Mesendoderm (in vitro differentiated cells): Measurements from ENCODE around the gene PSAPL1. TPM values are rescaled to one million over a fixed set of nuclear protein-coding genes. Genes with fewer than 3 reads are reported as not detected.

Source experiments
- DNase-seq: peaks from one replicate; pipeline ENCODE4 v3.0.0; 2013
- H2AK5ac ChIP-seq: 2 replicates; pipeline ENCODE4 v1.6.1; 2013; ENCODE audit warnings: low read length, inconsistent platforms
- H2BK120ac ChIP-seq: 2 replicates; pipeline ENCODE4 v1.6.1; 2013; ENCODE audit warnings: low read depth, mild to moderate bottlenecking, low read length, moderate library complexity, mixed read lengths
- H2BK15ac ChIP-seq: replicated peaks from 2 replicates; pipeline ENCODE4 v1.6.1; 2013; ENCODE audit warnings: low read depth, mild to moderate bottlenecking, moderate library complexity
- H2BK5ac ChIP-seq: 2 replicates; pipeline ENCODE4 v1.6.1; 2013; ENCODE audit warnings: low read length, inconsistent platforms
- H3K18ac ChIP-seq: 2 replicates; pipeline ENCODE4 v1.6.1; 2013; ENCODE audit warnings: mild to moderate bottlenecking, low read length, mixed read lengths
- H3K23ac ChIP-seq: one replicate; pipeline ENCODE4 v1.6.1; 2013; ENCODE audit warnings: low read length
- H3K27ac ChIP-seq: 2 replicates; pipeline ENCODE4 v1.5.1; 2013; ENCODE audit warnings: low read depth, mild to moderate bottlenecking, inconsistent platforms, low read length, moderate library complexity
- H3K27me3 ChIP-seq: 2 replicates; pipeline ENCODE4 v1.6.1; 2013; ENCODE audit warnings: low read length, control low read depth, mild to moderate bottlenecking, inconsistent platforms; ENCODE audit not compliant: insufficient read depth, poor library complexity
- H3K36me3 ChIP-seq: 2 replicates; pipeline ENCODE4 v1.6.1; 2013; ENCODE audit warnings: low read length, inconsistent platforms; ENCODE audit not compliant: control insufficient read depth, insufficient read depth
- H3K4ac ChIP-seq: one replicate; pipeline ENCODE4 v1.6.1; 2013; ENCODE audit warnings: low read depth, mild to moderate bottlenecking, low read length, moderate library complexity
- H3K4me1 ChIP-seq: 2 replicates; pipeline ENCODE4 v1.6.1; 2013; ENCODE audit warnings: low read depth, low read length, inconsistent platforms; ENCODE audit not compliant: control insufficient read depth
- H3K4me2 ChIP-seq: 2 replicates; pipeline ENCODE4 v1.6.1; 2013; ENCODE audit warnings: low read length
- H3K4me3 ChIP-seq: 2 replicates; pipeline ENCODE4 v1.5.1; 2013; ENCODE audit warnings: mild to moderate bottlenecking, low read length
- H3K56ac ChIP-seq: one replicate; pipeline ENCODE4 v1.6.1; 2013; ENCODE audit warnings: low read length
- H3K79me1 ChIP-seq: 2 replicates; pipeline ENCODE4 v1.6.1; 2013; ENCODE audit warnings: low read length, inconsistent platforms
- H3K79me2 ChIP-seq: 2 replicates; pipeline ENCODE4 v1.6.1; 2013; ENCODE audit warnings: mild to moderate bottlenecking, low read length; ENCODE audit not compliant: control insufficient read depth, insufficient read depth
- H3K9ac ChIP-seq: 2 replicates; pipeline ENCODE4 v1.6.1; 2013; ENCODE audit warnings: low read length, inconsistent platforms
- H4K5ac ChIP-seq: one replicate; pipeline ENCODE4 v1.6.1; 2013; ENCODE audit warnings: low read length
- H4K8ac ChIP-seq: one replicate; pipeline ENCODE4 v1.6.1; 2013; ENCODE audit warnings: low read depth, mild to moderate bottlenecking, control low read depth, low read length, moderate library complexity
- WGBS: extraction: QIAGEN DNeasy Blood & Tissue Kit; methylation state at CpG from one replicate; pipeline ENCODE4 v1.1.7; 2013; ENCODE audit warnings: low lambda C conversion rate, missing lambda C conversion rate; ENCODE audit not compliant: insufficient coverage; ENCODE audit errors: extremely low coverage; 5-methylcytosine and 5-hydroxymethylcytosine counted together
- polyA plus RNA-seq, 2 experiments: library from polyadenylated mRNA; stranded (reverse); fragments of 200-250 nt; gene quantifications; one replicate each; pipeline ENCODE4 v1.2.3, GENCODE V29; 2013

The PSAPL1 gene, protein sequence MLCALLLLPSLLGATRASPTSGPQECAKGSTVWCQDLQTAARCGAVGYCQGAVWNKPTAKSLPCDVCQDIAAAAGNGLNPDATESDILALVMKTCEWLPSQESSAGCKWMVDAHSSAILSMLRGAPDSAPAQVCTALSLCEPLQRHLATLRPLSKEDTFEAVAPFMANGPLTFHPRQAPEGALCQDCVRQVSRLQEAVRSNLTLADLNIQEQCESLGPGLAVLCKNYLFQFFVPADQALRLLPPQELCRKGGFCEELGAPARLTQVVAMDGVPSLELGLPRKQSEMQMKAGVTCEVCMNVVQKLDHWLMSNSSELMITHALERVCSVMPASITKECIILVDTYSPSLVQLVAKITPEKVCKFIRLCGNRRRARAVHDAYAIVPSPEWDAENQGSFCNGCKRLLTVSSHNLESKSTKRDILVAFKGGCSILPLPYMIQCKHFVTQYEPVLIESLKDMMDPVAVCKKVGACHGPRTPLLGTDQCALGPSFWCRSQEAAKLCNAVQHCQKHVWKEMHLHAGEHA
- 0.03 TPM for polyA plus RNA-seq (2013, experiment 1 of 2)
- 0.03 TPM for polyA plus RNA-seq (2013, experiment 2 of 2)

GRCh38 chr4:7434766-7435150 is at the start of gene PSAPL1:
Gene PSAPL1, minus strand, starts transcription at chr4:7434930. Its CDS starts 51 bp downstream, at chr4:7434879.
- H4K8ac ChIP-seq: no peak within 1 kb of the TSS
- no CpG with 5 or more reads among the region's 7 CpGs for WGBS
- no peak within 1 kb of the TSS for H4K5ac ChIP-seq
- H2BK15ac ChIP-seq: no peak within 1 kb of the TSS
- H3K9ac ChIP-seq: no peak within 1 kb of the TSS
- DNase-seq: peak; percentile 79
- no peaks in the 10 kb centered on the region for H3K79me2 ChIP-seq
- H3K4me1 ChIP-seq: peaks cover 3% of the 10 kb centered on the region
- H2BK5ac ChIP-seq: no peak within 1 kb of the TSS
- H3K56ac ChIP-seq: no peak within 1 kb of the TSS
- H3K4ac ChIP-seq: no peak within 1 kb of the TSS
- H3K79me1 ChIP-seq: no peaks in the 10 kb centered on the region
- H2BK120ac ChIP-seq: no peak within 1 kb of the TSS
- H3K4me2 ChIP-seq: no peak within 1 kb of the TSS
- H3K27me3 ChIP-seq: no peaks in the 10 kb centered on the region
- H2AK5ac ChIP-seq: no peak within 1 kb of the TSS
- no peak within 1 kb of the TSS for H3K18ac ChIP-seq
- no peaks in the 10 kb centered on the region for H3K36me3 ChIP-seq
- no peak within 1 kb of the TSS for H3K23ac ChIP-seq
- H3K4me3 ChIP-seq: no peak within 1 kb of the TSS
- no peak within 1 kb of the TSS for H3K27ac ChIP-seq

- no peak overlapping the region for H2BK120ac ChIP-seq
Observed at GRCh38 chr4:7481227-7481626, 46.5 kb upstream of the PSAPL1 start.

GRCh38 chr4:7480423-7480822 is 45.7 kb upstream of the PSAPL1 start:
- Histone ChIP-seq H2AK5ac (no peak overlapping the region), H3K27ac (no peak overlapping the region), H3K4me3 (no peak overlapping the region), H2BK15ac (no peak overlapping the region), H3K79me2 (no peaks in the 10 kb centered on the region), H3K56ac (no peak overlapping the region), H4K5ac (no peak overlapping the region), H3K18ac (no peak overlapping the region), H3K27me3 (no peaks in the 10 kb centered on the region), H4K8ac (no peak overlapping the region), H2BK120ac (no peak overlapping the region), H3K9ac (no peak overlapping the region), H3K4me1 (no peaks in the 10 kb centered on the region), H2BK5ac (no peak overlapping the region), H3K23ac (no peak overlapping the region), H3K4me2 (no peak overlapping the region), H3K79me1 (no peaks in the 10 kb centered on the region), H3K4ac (no peak overlapping the region), H3K36me3 (no peaks in the 10 kb centered on the region)
- WGBS: no CpG with 5 or more reads among the region's 16 CpGs
- DNase-seq: no peak

More at GRCh38 chr4:7481227-7481626, 46.5 kb upstream of the PSAPL1 start:
- no peak overlapping the region for H2BK15ac ChIP-seq
- H3K56ac ChIP-seq: no peak overlapping the region
- no peak overlapping the region for H3K4me2 ChIP-seq
- H3K4ac ChIP-seq: no peak overlapping the region
- H3K18ac ChIP-seq: no peak overlapping the region
- no peaks in the 10 kb centered on the region for H3K4me1 ChIP-seq
- H4K5ac ChIP-seq: no peak overlapping the region
- DNase-seq: no peak
- no peak overlapping the region for H4K8ac ChIP-seq
- no peaks in the 10 kb centered on the region for H3K36me3 ChIP-seq
- H3K9ac ChIP-seq: no peak overlapping the region
- no peak overlapping the region for H3K23ac ChIP-seq
- H2AK5ac ChIP-seq: no peak overlapping the region
- no peak overlapping the region for H2BK5ac ChIP-seq
- no peaks in the 10 kb centered on the region for H3K27me3 ChIP-seq
- H3K79me1 ChIP-seq: no peaks in the 10 kb centered on the region
- no peak overlapping the region for H3K4me3 ChIP-seq
- H3K27ac ChIP-seq: no peak overlapping the region
- WGBS: no CpG with 5 or more reads among the region's 14 CpGs
- H3K79me2 ChIP-seq: no peaks in the 10 kb centered on the region

DNA sequence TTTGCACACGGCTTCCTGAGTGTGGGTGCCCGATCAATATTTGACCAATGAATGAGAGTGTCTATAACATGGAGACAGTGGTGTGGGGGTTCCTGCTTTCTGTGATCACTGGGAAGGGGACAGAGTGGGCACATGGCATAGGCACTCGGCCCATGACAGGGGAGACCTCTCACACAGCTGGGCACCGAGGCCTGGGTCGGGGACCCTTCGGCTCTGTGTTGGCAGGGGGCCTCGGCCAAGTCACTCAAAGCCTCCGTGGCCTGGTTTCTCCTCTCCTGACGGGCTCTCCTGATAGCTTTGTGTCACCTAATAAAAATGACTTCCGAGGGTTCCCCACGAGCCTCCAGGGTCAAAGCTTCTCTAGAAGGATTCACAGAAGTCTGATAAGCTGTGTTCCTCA is 43.9 kb upstream of the PSAPL1 start:
- no peak overlapping the region for H3K9ac ChIP-seq
- H3K4me2 ChIP-seq: no peak overlapping the region
- H3K4me3 ChIP-seq: no peak overlapping the region
- no peak overlapping the region for H3K56ac ChIP-seq
- no peak overlapping the region for H3K18ac ChIP-seq
- no peak overlapping the region for H2BK15ac ChIP-seq
- WGBS: no CpG with 5 or more reads among the region's 11 CpGs
- no peak overlapping the region for H3K23ac ChIP-seq
- H4K5ac ChIP-seq: no peak overlapping the region
- H3K4me1 ChIP-seq: no peaks in the 10 kb centered on the region
- H3K27me3 ChIP-seq: no peaks in the 10 kb centered on the region
- no peak overlapping the region for H2BK120ac ChIP-seq
- no peak overlapping the region for H4K8ac ChIP-seq
- DNase-seq: no peak
- H2AK5ac ChIP-seq: no peak overlapping the region
- no peaks in the 10 kb centered on the region for H3K36me3 ChIP-seq
- no peaks in the 10 kb centered on the region for H3K79me2 ChIP-seq
- H3K4ac ChIP-seq: no peak overlapping the region
- no peaks in the 10 kb centered on the region for H3K79me1 ChIP-seq
- no peak overlapping the region for H2BK5ac ChIP-seq
- no peak overlapping the region for H3K27ac ChIP-seq

DNA sequence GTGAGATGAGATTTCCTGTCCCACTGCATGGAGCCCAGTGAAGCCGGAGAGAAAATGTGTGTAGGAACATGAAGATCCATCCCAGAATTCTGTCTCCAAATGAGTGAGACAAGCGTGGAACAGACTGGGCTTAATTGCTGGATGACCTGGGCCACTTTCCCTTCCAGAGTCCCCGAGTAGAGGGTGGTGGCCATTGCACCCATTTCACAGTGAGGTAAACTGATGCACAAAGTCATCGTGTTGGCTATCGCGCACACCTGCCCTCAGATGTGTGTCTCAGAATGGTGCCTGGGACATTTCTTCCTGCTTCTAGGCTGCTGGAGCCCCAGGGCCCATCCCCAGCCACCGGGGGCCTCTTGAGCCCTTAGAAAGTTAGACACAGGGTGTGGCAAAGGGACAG is 43.0 kb upstream of the PSAPL1 start:
- no peak overlapping the region for H3K18ac ChIP-seq
- no peak overlapping the region for H2BK15ac ChIP-seq
- H2BK120ac ChIP-seq: no peak overlapping the region
- H4K8ac ChIP-seq: no peak overlapping the region
- no peaks in the 10 kb centered on the region for H3K4me1 ChIP-seq
- no peak overlapping the region for H3K23ac ChIP-seq
- WGBS: no CpG with 5 or more reads among the region's 7 CpGs
- no peaks in the 10 kb centered on the region for H3K79me2 ChIP-seq
- no peak overlapping the region for H3K27ac ChIP-seq
- H3K36me3 ChIP-seq: no peaks in the 10 kb centered on the region
- no peak overlapping the region for H2BK5ac ChIP-seq
- no peak overlapping the region for H3K4ac ChIP-seq
- no peaks in the 10 kb centered on the region for H3K79me1 ChIP-seq
- no peak overlapping the region for H3K4me2 ChIP-seq
- no peak overlapping the region for H3K9ac ChIP-seq
- H3K4me3 ChIP-seq: no peak overlapping the region
- no peaks in the 10 kb centered on the region for H3K27me3 ChIP-seq
- H4K5ac ChIP-seq: no peak overlapping the region
- no peak for DNase-seq
- no peak overlapping the region for H2AK5ac ChIP-seq
- no peak overlapping the region for H3K56ac ChIP-seq
